CD4-positive, CD25-positive, alpha-beta regulatory T cell (primary cell): ENCODE results near the gene KRTAP1-1. TPM values are rescaled to one million over a fixed set of nuclear protein-coding genes. Genes with fewer than 3 reads are reported as not detected.
A peak's percentile ranks its signal among the peaks of the same experiment; 100 is the strongest.
"Not testable (repeated sequence)": the region's sequence is repeated elsewhere in the genome, so short reads cannot be mapped to it uniquely, and the experiment has no call there.

Source experiments
- ATAC-seq, 2 donors: fragments of 150-1000 bp; cut with Tn5 transposase; one replicate each; pipeline ENCODE4 v1.10.0; 2021; ENCODE audit warnings: low read depth in 2 of 2, moderate number of reproducible peaks in 2 of 2, moderate library complexity in 1 of 2
- DNase-seq, 3 donors: peaks; one replicate each; pipeline versions ENCODE4 v3.0.0 to v3.0.0-alpha.2; 2012 to 2022; ENCODE audit warnings: mixed read lengths in 1 of 3
- H3K27ac ChIP-seq: one replicate; pipeline ENCODE4 v1.7.0; 2013; ENCODE audit warnings: mild to moderate bottlenecking, low read length; ENCODE audit not compliant: insufficient read depth, poor library complexity, severe bottlenecking
- H3K27me3 ChIP-seq: one replicate; pipeline ENCODE4 v1.7.0; 2013; ENCODE audit warnings: low read length; ENCODE audit not compliant: control insufficient read depth, insufficient read depth
- H3K36me3 ChIP-seq: one replicate; pipeline ENCODE4 v1.7.0; 2013; ENCODE audit warnings: mild to moderate bottlenecking, low read length, moderate library complexity; ENCODE audit not compliant: control insufficient read depth, insufficient read depth
- H3K4me1 ChIP-seq: 2 replicates; pipeline ENCODE4 v1.7.0; 2013; ENCODE audit warnings: mild to moderate bottlenecking, low read length; ENCODE audit not compliant: insufficient read depth, control insufficient read depth, poor library complexity, severe bottlenecking
- H3K4me3 ChIP-seq: one replicate; pipeline ENCODE4 v1.7.0; 2013; ENCODE audit warnings: low read depth, mild to moderate bottlenecking, low read length, moderate library complexity
- H3K9me3 ChIP-seq, 2 experiments: 1 replicate in 1 of 2; 2 replicates in 1 of 2; pipeline ENCODE4 v1.7.0; 2013; ENCODE audit warnings: low read length in 2 of 2, mild to moderate bottlenecking in 1 of 2, moderate library complexity in 1 of 2; ENCODE audit not compliant: control insufficient read depth in 2 of 2
- H3K27ac Mint-ChIP-seq, 3 donors: one replicate each; pipeline ENCODE4 v1.8.0; 2020 to 2022; ENCODE audit warnings: mild to moderate bottlenecking in 3 of 3, mixed read lengths in 3 of 3, moderate library complexity in 2 of 3
- H3K27me3 Mint-ChIP-seq: one replicate; pipeline ENCODE4 v1.8.0; 2022; ENCODE audit warnings: mild to moderate bottlenecking, mixed read lengths
- H3K36me3 Mint-ChIP-seq: one replicate; pipeline ENCODE4 v1.8.0; 2020; ENCODE audit warnings: mixed read lengths
- H3K4me1 Mint-ChIP-seq, 4 donors: one replicate each; pipeline ENCODE4 v1.8.0; 2020 to 2022; ENCODE audit warnings: mixed read lengths in 4 of 4, mild to moderate bottlenecking in 1 of 4
- H3K4me3 Mint-ChIP-seq, 4 donors: one replicate each; pipeline ENCODE4 v1.8.0; 2020 to 2022; ENCODE audit warnings: mild to moderate bottlenecking in 4 of 4, mixed read lengths in 4 of 4, moderate library complexity in 3 of 4
- H3K9me3 Mint-ChIP-seq, 7 donors: one replicate each; pipeline ENCODE4 v1.8.0; 2020 to 2022; ENCODE audit warnings: mixed read lengths in 7 of 7, mild to moderate bottlenecking in 3 of 7, moderate library complexity in 2 of 7
- polyA plus RNA-seq, 4 donors: library from polyadenylated mRNA; unstranded; fragments of 300-500 nt; fragmentation: Illumina TruSeq; gene quantifications; one replicate each; pipeline ENCODE4 v1.2.3, GENCODE V29; 2021
- total RNA-seq: library from RNA; stranded (reverse); gene quantifications from one replicate; pipeline ENCODE4 v1.2.3, GENCODE V29; 2022

Gene KRTAP1-1, protein sequence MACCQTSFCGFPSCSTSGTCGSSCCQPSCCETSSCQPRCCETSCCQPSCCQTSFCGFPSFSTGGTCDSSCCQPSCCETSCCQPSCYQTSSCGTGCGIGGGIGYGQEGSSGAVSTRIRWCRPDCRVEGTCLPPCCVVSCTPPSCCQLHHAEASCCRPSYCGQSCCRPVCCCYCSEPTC
- not detected for total RNA-seq
- not detected for polyA plus RNA-seq

DNA sequence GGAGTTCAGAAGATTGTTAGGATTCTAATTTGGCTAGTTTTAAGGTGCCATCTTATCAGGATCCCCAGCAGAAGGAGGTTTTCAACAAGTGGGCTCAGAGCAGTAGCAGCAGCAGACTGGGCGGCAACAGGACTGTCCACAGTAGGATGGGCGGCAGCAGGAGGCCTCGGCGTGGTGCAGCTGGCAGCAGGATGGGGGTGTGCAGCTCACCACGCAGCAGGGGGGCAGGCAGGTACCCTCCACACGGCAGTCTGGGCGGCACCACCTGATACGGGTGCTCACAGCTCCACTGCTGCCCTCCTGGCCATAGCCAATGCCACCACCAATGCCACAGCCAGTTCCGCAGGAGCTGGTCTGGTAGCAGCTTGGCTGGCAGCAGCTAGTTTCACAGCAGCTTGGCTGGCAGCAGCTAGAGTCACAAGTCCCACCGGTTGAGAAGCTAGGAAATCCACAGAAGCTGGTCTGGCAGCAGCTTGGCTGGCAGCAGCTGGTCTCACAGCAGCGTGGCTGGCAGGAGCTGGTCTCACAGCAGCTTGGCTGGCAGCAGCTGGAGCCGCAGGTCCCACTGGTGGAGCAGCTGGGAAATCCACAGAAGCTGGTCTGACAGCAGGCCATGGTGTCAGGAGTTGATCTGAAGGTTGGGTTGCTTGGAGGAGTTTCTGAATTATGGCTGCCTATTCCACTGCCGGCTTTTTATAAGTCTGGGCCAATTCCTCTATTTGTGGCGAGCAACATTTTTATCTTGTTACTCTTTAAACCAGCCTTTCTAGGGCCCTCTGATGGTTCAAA, at the start of gene KRTAP1-1:
Gene KRTAP1-1 (minus strand): TSS at position 668 of the 789 bp plus-strand sequence. CDS start 53 bp downstream, at position 615.
- H3K4me3 Mint-ChIP-seq, H3K4me3 ChIP-seq, DNase-seq, H3K27ac Mint-ChIP-seq, H3K9me3 ChIP-seq, H3K9me3 Mint-ChIP-seq, ATAC-seq, H3K4me1 ChIP-seq, H3K36me3 ChIP-seq, H3K4me1 Mint-ChIP-seq, H3K36me3 Mint-ChIP-seq, H3K27ac ChIP-seq: not testable (repeated sequence)
- H3K27me3 ChIP-seq = peaks cover 12% of the 10 kb centered on the region
- H3K27me3 Mint-ChIP-seq = peaks cover 41% of the 10 kb centered on the region

DNA sequence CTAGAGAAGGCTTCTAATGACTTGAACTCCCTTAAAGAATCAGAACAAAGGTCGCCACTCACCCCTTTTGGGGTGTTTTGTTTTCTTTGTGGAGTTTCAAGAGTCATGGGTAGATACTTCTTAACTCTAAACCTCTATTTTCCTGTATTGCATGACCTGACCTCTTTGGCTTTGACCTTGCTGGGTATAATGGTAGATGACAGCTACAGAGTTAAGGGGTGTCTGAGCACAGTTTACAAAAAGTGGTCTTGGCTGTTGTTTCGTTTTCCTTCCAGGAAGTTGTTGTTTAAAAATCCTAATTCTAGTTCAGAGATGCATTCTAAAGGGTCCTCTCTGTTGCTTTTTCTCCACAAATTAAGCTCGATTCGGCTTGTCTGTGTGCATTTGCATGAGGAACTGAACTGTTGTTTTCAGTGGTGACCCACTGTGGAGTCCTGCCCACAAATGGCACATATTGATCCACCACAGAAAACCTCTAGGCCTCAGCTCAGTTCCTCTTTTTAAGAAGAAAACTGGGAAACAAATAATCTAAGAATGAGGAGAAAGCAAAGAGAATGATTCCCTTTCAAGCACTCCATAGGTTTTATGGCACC, 47.6 kb upstream of the KRTAP1-1 start:
- not testable (repeated sequence) for H3K36me3 Mint-ChIP-seq, H3K27ac ChIP-seq, H3K4me1 ChIP-seq, H3K27me3 ChIP-seq, H3K36me3 ChIP-seq, ATAC-seq, H3K4me3 ChIP-seq, H3K9me3 Mint-ChIP-seq, DNase-seq, H3K4me3 Mint-ChIP-seq, H3K4me1 Mint-ChIP-seq, H3K9me3 ChIP-seq, H3K27ac Mint-ChIP-seq
- H3K27me3 Mint-ChIP-seq = peaks cover 19% of the 10 kb centered on the region

DNA sequence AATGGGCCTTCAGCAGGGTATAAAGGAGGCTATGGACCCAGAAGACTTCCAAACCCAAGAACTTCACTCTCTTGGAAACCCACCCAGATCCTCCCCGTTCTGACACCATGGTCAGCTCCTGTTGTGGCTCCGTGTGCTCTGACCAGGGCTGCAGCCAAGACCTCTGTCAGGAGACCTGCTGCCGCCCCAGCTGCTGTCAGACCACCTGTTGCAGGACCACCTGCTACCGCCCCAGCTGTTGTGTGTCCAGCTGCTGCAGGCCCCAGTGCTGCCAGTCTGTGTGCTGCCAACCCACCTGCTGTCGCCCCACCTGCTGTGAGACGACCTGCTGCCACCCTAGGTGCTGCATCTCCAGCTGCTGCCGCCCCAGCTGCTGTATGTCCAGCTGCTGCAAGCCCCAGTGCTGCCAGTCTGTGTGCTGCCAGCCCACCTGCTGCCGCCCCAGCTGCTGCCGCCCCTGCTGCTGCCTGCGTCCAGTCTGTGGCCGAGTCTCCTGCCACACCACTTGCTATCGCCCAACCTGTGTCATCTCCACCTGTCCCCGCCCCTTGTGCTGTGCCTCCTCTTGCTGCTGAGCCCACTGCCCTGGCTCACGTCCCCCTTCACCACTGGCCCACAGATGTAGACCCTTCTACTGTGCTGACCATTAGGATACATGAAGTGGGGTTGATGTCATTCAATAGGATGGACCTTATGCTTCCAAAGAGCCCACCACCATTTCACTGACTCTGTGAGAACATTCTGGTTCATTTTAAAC, 43.0 kb upstream of the KRTAP1-1 start, which contains the start of gene KRTAP4-7:
Gene KRTAP4-7 (plus strand): TSS at position 51 of the 757 bp plus-strand sequence. CDS start 57 bp downstream, at position 108.
- H3K36me3 Mint-ChIP-seq, H3K4me3 ChIP-seq, H3K36me3 ChIP-seq, H3K27me3 ChIP-seq, DNase-seq, H3K4me1 Mint-ChIP-seq, ATAC-seq, H3K27ac Mint-ChIP-seq, H3K9me3 ChIP-seq, H3K4me1 ChIP-seq, H3K9me3 Mint-ChIP-seq, H3K27ac ChIP-seq: not testable (repeated sequence)
- Mint-ChIP-seq H3K27me3 (peaks cover 28% of the 10 kb centered on the region), H3K4me3 (peak within 1 kb of the TSS in 1 of 4 donors; percentile 38)

DNA sequence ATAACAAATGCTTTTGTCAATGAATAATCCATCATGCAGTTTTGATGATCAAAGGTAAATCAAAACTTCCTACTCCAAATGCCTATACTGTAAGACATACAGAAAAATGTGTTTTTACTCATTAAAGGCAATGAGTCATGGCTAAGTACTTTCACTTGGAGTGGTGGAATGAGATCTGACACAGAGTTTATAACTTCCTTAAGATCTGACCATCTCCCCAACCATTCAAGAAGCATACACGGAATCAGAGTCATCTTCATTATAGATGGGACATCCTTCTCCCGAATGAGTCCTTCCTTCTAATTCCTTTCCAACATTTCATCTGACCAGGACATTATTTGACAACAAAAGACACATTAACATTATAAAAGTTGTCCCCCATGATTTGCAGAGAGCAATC, 42.2 kb upstream of the KRTAP1-1 start:
- not testable (repeated sequence) for H3K27me3 ChIP-seq, H3K27ac Mint-ChIP-seq, H3K9me3 ChIP-seq, H3K4me3 Mint-ChIP-seq, DNase-seq, H3K27ac ChIP-seq, H3K4me1 ChIP-seq, H3K4me1 Mint-ChIP-seq, H3K9me3 Mint-ChIP-seq, ATAC-seq, H3K36me3 Mint-ChIP-seq, H3K4me3 ChIP-seq, H3K36me3 ChIP-seq
- H3K27me3 Mint-ChIP-seq = peaks cover 26% of the 10 kb centered on the region

DNA sequence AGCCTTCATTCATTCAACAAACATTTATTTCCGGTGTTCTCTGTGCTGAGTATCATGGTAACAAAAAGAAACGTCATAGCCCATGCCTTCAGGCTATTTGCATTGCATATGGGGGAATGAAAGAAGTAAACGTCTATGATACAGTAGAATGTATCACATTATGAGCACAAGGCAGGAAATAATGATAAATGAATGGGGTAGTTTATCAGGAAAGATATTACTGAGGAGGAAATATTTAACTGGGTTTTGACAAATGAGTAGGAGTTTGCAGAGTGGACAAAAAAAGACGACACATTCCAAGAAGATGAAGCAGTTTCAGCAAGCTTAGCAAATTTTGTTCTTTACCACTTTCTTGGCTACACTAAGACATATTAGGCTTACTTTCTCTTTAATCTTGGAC, 41.4 kb upstream of the KRTAP1-1 start:
- no peak overlapping the region for H3K4me3 Mint-ChIP-seq
- no peaks in the 10 kb centered on the region for H3K36me3 ChIP-seq
- no peaks in the 10 kb centered on the region for H3K4me1 ChIP-seq
- DNase-seq (no peak), ATAC-seq (no peak)
- H3K27me3 Mint-ChIP-seq = peaks cover 27% of the 10 kb centered on the region
- H3K27ac Mint-ChIP-seq = no peak overlapping the region
- H3K27ac ChIP-seq = no peak overlapping the region
- H3K36me3 Mint-ChIP-seq = no peaks in the 10 kb centered on the region
- no peaks in the 10 kb centered on the region for H3K4me1 Mint-ChIP-seq
- H3K9me3 Mint-ChIP-seq = peaks cover 0 to 3% (median 0%) of the 10 kb centered on the region in 7 donors
- H3K4me3 ChIP-seq = no peak overlapping the region
- H3K27me3 ChIP-seq = peaks cover 3% of the 10 kb centered on the region
- no peaks in the 10 kb centered on the region for H3K9me3 ChIP-seq

DNA sequence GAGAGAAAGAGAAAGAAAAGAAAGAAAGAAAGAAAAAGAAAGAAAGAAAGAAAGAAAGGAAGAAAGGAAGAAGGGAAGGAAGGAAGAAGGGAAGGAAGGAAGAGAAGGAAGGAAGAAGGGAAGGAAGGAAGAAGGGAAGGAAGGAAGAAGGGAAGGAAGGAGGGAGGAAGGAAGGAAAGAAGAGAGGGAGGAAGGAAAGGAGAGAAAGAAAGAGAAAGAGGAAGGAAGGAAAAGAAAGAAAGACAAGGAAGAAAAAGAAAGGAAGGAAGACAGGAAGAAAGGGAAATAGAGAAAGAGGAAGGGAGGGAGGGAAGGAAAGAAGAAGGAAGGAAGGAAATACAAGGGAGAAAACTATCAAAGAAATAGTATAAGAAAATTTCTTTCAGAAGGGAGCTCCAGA, 35.5 kb upstream of the KRTAP1-1 start:
- H3K27ac Mint-ChIP-seq = no peak overlapping the region
- H3K27me3 Mint-ChIP-seq = peaks cover 25% of the 10 kb centered on the region
- peaks cover 0 to 3% (median 0%) of the 10 kb centered on the region in 7 donors for H3K9me3 Mint-ChIP-seq

DNA sequence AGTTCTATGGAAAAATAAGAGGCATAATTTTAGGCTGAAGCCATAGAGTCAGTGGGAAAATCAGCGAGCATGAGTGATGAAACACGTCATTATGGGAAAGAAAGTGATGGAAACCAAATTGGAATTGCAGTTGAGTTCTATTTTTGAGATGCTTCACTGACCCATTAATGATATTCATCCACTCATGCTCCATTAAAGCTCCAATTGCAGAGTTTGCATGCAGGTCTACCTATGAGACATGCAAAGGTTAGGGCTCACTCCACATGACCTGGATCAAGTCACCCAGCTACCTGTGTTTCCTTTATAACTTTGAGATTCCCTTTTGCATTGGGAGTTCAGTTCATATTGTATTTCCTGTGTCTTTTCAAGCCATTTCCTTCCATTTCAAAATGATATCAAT, 32.4 kb upstream of the KRTAP1-1 start:
- H3K9me3 Mint-ChIP-seq = peaks cover 0 to 3% (median 0%) of the 10 kb centered on the region in 7 donors
- H3K4me1 Mint-ChIP-seq = peaks cover 0 to 2% (median 0%) of the 10 kb centered on the region in 4 donors
- no peak overlapping the region for H3K27ac Mint-ChIP-seq
- no peak overlapping the region for H3K27ac ChIP-seq
- H3K36me3 ChIP-seq = no peaks in the 10 kb centered on the region
- H3K27me3 Mint-ChIP-seq = peaks cover 21% of the 10 kb centered on the region
- no peak overlapping the region for H3K4me3 ChIP-seq
- no peak for ATAC-seq
- H3K9me3 ChIP-seq = no peaks in the 10 kb centered on the region
- H3K27me3 ChIP-seq = peaks cover 10% of the 10 kb centered on the region
- no peak for DNase-seq
- H3K4me1 ChIP-seq = no peaks in the 10 kb centered on the region
- H3K36me3 Mint-ChIP-seq = no peaks in the 10 kb centered on the region
- no peak overlapping the region for H3K4me3 Mint-ChIP-seq

More for the DNA sequence above, 35.5 kb upstream of the KRTAP1-1 start:
- no peak overlapping the region for H3K4me3 Mint-ChIP-seq
- ATAC-seq (no peak), DNase-seq (no peak)
- no peaks in the 10 kb centered on the region for H3K36me3 Mint-ChIP-seq
- H3K4me1 ChIP-seq = no peaks in the 10 kb centered on the region
- H3K4me1 Mint-ChIP-seq = peaks cover 0 to 2% (median 0%) of the 10 kb centered on the region in 4 donors
- H3K27ac ChIP-seq = no peak overlapping the region
- no peaks in the 10 kb centered on the region for H3K9me3 ChIP-seq
- H3K4me3 ChIP-seq = no peak overlapping the region
- H3K36me3 ChIP-seq = no peaks in the 10 kb centered on the region
- peaks cover 13% of the 10 kb centered on the region for H3K27me3 ChIP-seq
